ENCODE measurements around the gene LBHD2. TPM values are rescaled to one million over a fixed set of nuclear protein-coding genes. Genes with fewer than 3 reads are reported as not detected.

The LBHD2 gene
- total and polyA plus RNA-seq, 2 of the 8 experiments (the other 6 are each of a cell fraction or from before 2014, with no cell fraction given), result not detected

- Histone ChIP-seq H3K27ac (ENCODE audit: low read depth, low read length) (no peak overlapping the region), H3K14ac (ENCODE audit: insufficient read length) (no peak overlapping the region), H2AFZ (ENCODE audit: low read length) (no peak overlapping the region), H2BK12ac (ENCODE audit: low read depth, low read length) (no peak overlapping the region), H3K27me3 (replicated peaks in 1 of 4; ENCODE audit: control insufficient read depth in 3 of 4, extremely low read depth in 1 of 4, insufficient read depth in 3 of 4, low read length in 3 of 4) (no peaks in the 10 kb centered on the region), H4K20me1 (replicated peaks in 1 of 2; ENCODE audit: control insufficient read depth in 1 of 2, insufficient read depth in 2 of 2, low read length in 2 of 2) (peaks cover 11 to 13% of the 10 kb centered on the region in 2 experiments), H3K9me3 (ENCODE audit: insufficient read depth in 2 of 2, low read depth in 1 of 2, low read length in 1 of 2) (no peaks in the 10 kb centered on the region), H3K4me1 (replicated peaks in 1 of 4; ENCODE audit: control insufficient read depth in 3 of 4, insufficient read depth in 4 of 4, low read length in 3 of 4) (peaks cover 0 to 7% (median 0%) of the 10 kb centered on the region in 4 experiments; a peak in 5 of 7 replicates), H3K4me2 (ENCODE audit: insufficient read depth in 1 of 2, low read depth in 2 of 2, low read length in 2 of 2) (peak overlapping the region; percentile 80 to 81; a peak in 3 of 4 replicates), H4K5ac (ENCODE audit: insufficient read length, low read depth, low read length) (no peak overlapping the region), H3K56ac (replicated peaks; ENCODE audit: insufficient read length, low read depth, low read length) (no peak overlapping the region), H3K23me2 (ENCODE audit: low read depth, low read length) (peaks cover 12% of the 10 kb centered on the region), H3K36me3 (ENCODE audit: control insufficient read depth in 2 of 4, insufficient read depth in 4 of 4, low read length in 3 of 4) (no peaks in the 10 kb centered on the region), H2BK5ac (ENCODE audit: low read depth, low read length) (no peak overlapping the region), H2BK20ac (ENCODE audit: low read length) (no peak overlapping the region), H2AK5ac (ENCODE audit: low read depth, low read length) (no peak overlapping the region), H3K79me1 (ENCODE audit: low read depth, low read length) (peaks cover 2% of the 10 kb centered on the region; the same call in 1 of the 2 replicates), H3K4ac (replicated peaks; ENCODE audit: insufficient read length, low read depth, low read length) (no peak overlapping the region), H3K23ac (ENCODE audit: insufficient read length) (no peak overlapping the region), H3K4me3 (ENCODE audit: extremely low read depth in 1 of 4, insufficient read depth in 2 of 4, low read depth in 3 of 4, low read length in 4 of 4) (peak overlapping the region in 3 of 4 experiments; percentile 58 to 88 (median 78); a peak in 5 of 8 replicates), H3K79me2 (ENCODE audit: control insufficient read depth in 1 of 2, insufficient read depth in 2 of 2, low read length in 2 of 2) (peaks cover 16 to 53% of the 10 kb centered on the region in 2 experiments), H3K9ac (replicated peaks in 1 of 4; ENCODE audit: extremely low read depth in 1 of 4, low read depth in 3 of 4, low read length in 3 of 4) (no peak overlapping the region), H4K8ac (ENCODE audit: extremely low read depth, insufficient read depth, low read length) (no peak overlapping the region), H2BK120ac (replicated peaks; ENCODE audit: low read depth, low read length) (no peak overlapping the region), H2BK15ac (ENCODE audit: low read length) (no peak overlapping the region), H3K18ac (ENCODE audit: extremely low read depth, low read length) (no peak overlapping the region), H4K91ac (replicated peaks; ENCODE audit: insufficient read length, low read length) (no peak overlapping the region)
- ChIA-PET CTCF (ENCODE audit: partially characterized antibody) (interaction anchor here (0.7 kb wide), 1 partner anchor 24 kb away, joined by 3 read pairs; no protein-coding TSS in a partner anchor), POLR2A (ENCODE audit: partially characterized antibody) (interaction anchor here (1.0 kb wide), 1 partner anchor 39 kb away, joined by 4 read pairs; no protein-coding TSS in a partner anchor)
- WGBS, 2 experiments (ENCODE audit: extremely low coverage in 1 of 2, insufficient coverage in 1 of 2, insufficient read length in 1 of 2, insufficient replicate concordance in 2 of 2, low coverage in 1 of 2, low lambda C conversion rate in 2 of 2, missing lambda C conversion rate in 1 of 2), result 79% methylated on average over 8 of the region's 8 CpGs; no CpG with 5 or more reads in 1 of the 2 experiments
- DNase-seq (ENCODE audit: low read depth in 1 of 2, low spot score in 2 of 2) (no peak), FAIRE-seq (no peak)
- TF ChIP-seq SAP30 (IDR thresholded peaks at IDR 0.05; ENCODE audit: insufficient read depth, insufficient replicate concordance, low read length) (no peak), PHF8 (conservative IDR thresholded peaks at IDR 0.05; ENCODE audit: low read depth, low read length) (no peak), RFX5 (IDR thresholded peaks at IDR 0.05; ENCODE audit: borderline replicate concordance, low read depth, low read length) (no peak), NANOG (IDR thresholded peaks at IDR 0.05; ENCODE audit: insufficient read depth, low read depth, low read length, poor library complexity, severe bottlenecking) (no peak), E2F6 (IDR thresholded peaks at IDR 0.05) (no peak), BACH1 (IDR thresholded peaks at IDR 0.05; ENCODE audit: low read length) (no peak), SP4 (IDR thresholded peaks at IDR 0.05; ENCODE audit: low read length) (no peak), TAF1 (IDR thresholded peaks at IDR 0.05; ENCODE audit: low read depth, low read length) (no peak), KDM4A (IDR thresholded peaks at IDR 0.05; ENCODE audit: low read depth, low read length, severe bottlenecking) (no peak), SIRT6 (IDR thresholded peaks at IDR 0.05; ENCODE audit: low read length) (no peak), SUZ12 (IDR thresholded peaks at IDR 0.05; ENCODE audit: low read length) (no peak), EGR1 (IDR thresholded peaks at IDR 0.05; ENCODE audit: borderline replicate concordance, low read depth, low read length) (no peak), CEBPB (IDR thresholded peaks at IDR 0.05; ENCODE audit: low read depth, low read length) (no peak), SIX5 (IDR thresholded peaks at IDR 0.05; ENCODE audit: low read depth, low read length) (no peak)
Observed at GRCh38 chr14:103055695-103056094, 28.3 kb upstream of the LBHD2 start.
